Endothelial cell of umbilical vein (primary cell): ENCODE data around the gene ERRFI1.

Experiments used
- EZH2 ChIP-seq: IDR thresholded peaks from 2 replicates; pipeline ENCODE4 v1.6.1; 2012; ENCODE audit warnings: borderline replicate concordance, low read depth, mild to moderate bottlenecking, moderate library complexity, low read length, inconsistent platforms; ENCODE audit not compliant: severe bottlenecking
- JUN ChIP-seq: IDR thresholded peaks from 2 replicates; pipeline ENCODE4 v1.6.1; 2011; ENCODE audit warnings: borderline replicate concordance, low read depth; ENCODE audit not compliant: insufficient read length, insufficient read depth
- MAX ChIP-seq: IDR thresholded peaks from 2 replicates; pipeline ENCODE4 v1.6.1; 2011; ENCODE audit not compliant: insufficient read depth, insufficient read length
- MYC ChIP-seq: IDR thresholded peaks from one replicate; pipeline ENCODE4 v1.6.1; 2011; ENCODE audit warnings: mild to moderate bottlenecking, low read depth, low read length
- POLR2A ChIP-seq: IDR thresholded peaks from 2 replicates; pipeline ENCODE4 v1.6.1; 2012; ENCODE audit warnings: low read depth, mild to moderate bottlenecking, control low read depth, low read length
- POLR2AphosphoS5 ChIP-seq: IDR thresholded peaks from 2 replicates; pipeline ENCODE4 v1.6.1; 2012; ENCODE audit warnings: low read depth, mild to moderate bottlenecking, control low read depth, low read length, moderate library complexity; ENCODE audit not compliant: insufficient read depth
- TF ChIP-seq, protein P1 (sequence below), 2 donors: IDR thresholded peaks; 1 replicate in 1 of 2; 2 replicates in 1 of 2; pipeline ENCODE4 v1.5.1; 2011; ENCODE audit warnings: low read length in 2 of 2, mild to moderate bottlenecking in 2 of 2, moderate library complexity in 2 of 2, control low read depth in 1 of 2, inconsistent platforms in 1 of 2, low read depth in 1 of 2; ENCODE audit not compliant: insufficient read depth in 1 of 2; ENCODE audit errors: extremely low read depth in 1 of 2

DNA sequence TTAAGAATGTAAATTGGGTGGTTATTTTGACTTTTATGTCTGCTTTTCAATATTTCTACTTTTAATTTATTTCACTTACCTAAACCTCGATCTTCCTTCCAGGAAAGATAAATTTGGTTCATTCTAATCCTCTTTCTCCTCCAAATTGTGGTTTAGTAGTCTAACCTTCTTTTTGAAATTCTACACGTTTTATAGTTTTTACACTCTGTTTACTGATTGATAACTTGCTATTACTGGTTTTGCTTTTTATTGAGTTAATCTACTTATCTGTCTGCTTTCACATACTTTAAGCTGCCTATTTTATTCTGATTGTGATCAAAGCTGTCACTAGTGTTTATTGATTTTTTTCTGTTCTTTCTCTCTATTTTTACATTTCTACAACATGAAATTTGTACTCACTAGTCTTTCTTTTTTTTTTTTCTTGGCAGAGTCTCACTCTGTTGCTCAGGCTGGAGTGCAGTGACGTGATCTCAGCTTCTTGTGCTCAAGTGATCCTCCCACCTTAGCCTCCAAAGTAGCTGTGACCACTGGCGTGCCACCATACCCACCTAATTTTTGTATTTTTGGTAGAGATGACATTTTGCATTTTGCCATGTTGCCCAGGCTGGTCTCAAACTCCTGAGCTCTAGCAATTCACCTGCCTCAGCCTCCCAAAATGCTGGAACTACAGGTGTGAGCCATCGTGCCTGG is 27.9 kb upstream of the ERRFI1 start:
- TF ChIP-seq POLR2A (no peak), EZH2 (no peak), POLR2AphosphoS5 (no peak), MYC (no peak), MAX (no peak), JUN (no peak)
- TF ChIP-seq, protein P1, sequence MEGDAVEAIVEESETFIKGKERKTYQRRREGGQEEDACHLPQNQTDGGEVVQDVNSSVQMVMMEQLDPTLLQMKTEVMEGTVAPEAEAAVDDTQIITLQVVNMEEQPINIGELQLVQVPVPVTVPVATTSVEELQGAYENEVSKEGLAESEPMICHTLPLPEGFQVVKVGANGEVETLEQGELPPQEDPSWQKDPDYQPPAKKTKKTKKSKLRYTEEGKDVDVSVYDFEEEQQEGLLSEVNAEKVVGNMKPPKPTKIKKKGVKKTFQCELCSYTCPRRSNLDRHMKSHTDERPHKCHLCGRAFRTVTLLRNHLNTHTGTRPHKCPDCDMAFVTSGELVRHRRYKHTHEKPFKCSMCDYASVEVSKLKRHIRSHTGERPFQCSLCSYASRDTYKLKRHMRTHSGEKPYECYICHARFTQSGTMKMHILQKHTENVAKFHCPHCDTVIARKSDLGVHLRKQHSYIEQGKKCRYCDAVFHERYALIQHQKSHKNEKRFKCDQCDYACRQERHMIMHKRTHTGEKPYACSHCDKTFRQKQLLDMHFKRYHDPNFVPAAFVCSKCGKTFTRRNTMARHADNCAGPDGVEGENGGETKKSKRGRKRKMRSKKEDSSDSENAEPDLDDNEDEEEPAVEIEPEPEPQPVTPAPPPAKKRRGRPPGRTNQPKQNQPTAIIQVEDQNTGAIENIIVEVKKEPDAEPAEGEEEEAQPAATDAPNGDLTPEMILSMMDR (IDR thresholded peaks at IDR 0.05; ENCODE audit: extremely low read depth in 1 of 2, insufficient read depth in 1 of 2, low read depth in 1 of 2, low read length in 2 of 2): no peak
